Mesendoderm (in vitro differentiated cells): ENCODE measurements around the gene CXCL17.

Source experiments
- DNase-seq: peaks from one replicate; pipeline ENCODE4 v3.0.0; 2013
- H2AK5ac ChIP-seq: 2 replicates; pipeline ENCODE4 v1.6.1; 2013; ENCODE audit warnings: low read length, inconsistent platforms
- H2BK120ac ChIP-seq: 2 replicates; pipeline ENCODE4 v1.6.1; 2013; ENCODE audit warnings: low read depth, mild to moderate bottlenecking, low read length, moderate library complexity, mixed read lengths
- H2BK15ac ChIP-seq: replicated peaks from 2 replicates; pipeline ENCODE4 v1.6.1; 2013; ENCODE audit warnings: low read depth, mild to moderate bottlenecking, moderate library complexity
- H2BK5ac ChIP-seq: 2 replicates; pipeline ENCODE4 v1.6.1; 2013; ENCODE audit warnings: low read length, inconsistent platforms
- H3K18ac ChIP-seq: 2 replicates; pipeline ENCODE4 v1.6.1; 2013; ENCODE audit warnings: mild to moderate bottlenecking, low read length, mixed read lengths
- H3K23ac ChIP-seq: one replicate; pipeline ENCODE4 v1.6.1; 2013; ENCODE audit warnings: low read length
- H3K27ac ChIP-seq: 2 replicates; pipeline ENCODE4 v1.5.1; 2013; ENCODE audit warnings: low read depth, mild to moderate bottlenecking, inconsistent platforms, low read length, moderate library complexity
- H3K27me3 ChIP-seq: 2 replicates; pipeline ENCODE4 v1.6.1; 2013; ENCODE audit warnings: low read length, control low read depth, mild to moderate bottlenecking, inconsistent platforms; ENCODE audit not compliant: insufficient read depth, poor library complexity
- H3K36me3 ChIP-seq: 2 replicates; pipeline ENCODE4 v1.6.1; 2013; ENCODE audit warnings: low read length, inconsistent platforms; ENCODE audit not compliant: control insufficient read depth, insufficient read depth
- H3K4ac ChIP-seq: one replicate; pipeline ENCODE4 v1.6.1; 2013; ENCODE audit warnings: low read depth, mild to moderate bottlenecking, low read length, moderate library complexity
- H3K4me1 ChIP-seq: 2 replicates; pipeline ENCODE4 v1.6.1; 2013; ENCODE audit warnings: low read depth, low read length, inconsistent platforms; ENCODE audit not compliant: control insufficient read depth
- H3K4me2 ChIP-seq: 2 replicates; pipeline ENCODE4 v1.6.1; 2013; ENCODE audit warnings: low read length
- H3K4me3 ChIP-seq: 2 replicates; pipeline ENCODE4 v1.5.1; 2013; ENCODE audit warnings: mild to moderate bottlenecking, low read length
- H3K56ac ChIP-seq: one replicate; pipeline ENCODE4 v1.6.1; 2013; ENCODE audit warnings: low read length
- H3K79me1 ChIP-seq: 2 replicates; pipeline ENCODE4 v1.6.1; 2013; ENCODE audit warnings: low read length, inconsistent platforms
- H3K79me2 ChIP-seq: 2 replicates; pipeline ENCODE4 v1.6.1; 2013; ENCODE audit warnings: mild to moderate bottlenecking, low read length; ENCODE audit not compliant: control insufficient read depth, insufficient read depth
- H3K9ac ChIP-seq: 2 replicates; pipeline ENCODE4 v1.6.1; 2013; ENCODE audit warnings: low read length, inconsistent platforms
- H4K5ac ChIP-seq: one replicate; pipeline ENCODE4 v1.6.1; 2013; ENCODE audit warnings: low read length
- H4K8ac ChIP-seq: one replicate; pipeline ENCODE4 v1.6.1; 2013; ENCODE audit warnings: low read depth, mild to moderate bottlenecking, control low read depth, low read length, moderate library complexity
- WGBS: extraction: QIAGEN DNeasy Blood & Tissue Kit; methylation state at CpG from one replicate; pipeline ENCODE4 v1.1.7; 2013; ENCODE audit warnings: low lambda C conversion rate, missing lambda C conversion rate; ENCODE audit not compliant: insufficient coverage; ENCODE audit errors: extremely low coverage; 5-methylcytosine and 5-hydroxymethylcytosine counted together

Gene CXCL17

GRCh38 chr19:42424712-42425131, 18.0 kb downstream of the CXCL17 start:
- Histone ChIP-seq H3K4ac (no peak overlapping the region), H3K56ac (no peak overlapping the region)
- WGBS: no CpG with 5 or more reads among the region's 13 CpGs

GRCh38 chr19:42424345-42424707, 18.4 kb downstream of the CXCL17 start:
- Histone ChIP-seq H3K23ac (no peak overlapping the region), H2BK15ac (no peak overlapping the region), H4K8ac (no peak overlapping the region), H3K27me3 (no peaks in the 10 kb centered on the region), H2BK120ac (no peak overlapping the region), H3K36me3 (no peaks in the 10 kb centered on the region), H3K79me2 (no peaks in the 10 kb centered on the region), H3K79me1 (no peaks in the 10 kb centered on the region), H3K4me2 (no peak overlapping the region), H2AK5ac (no peak overlapping the region), H4K5ac (no peak overlapping the region), H2BK5ac (no peak overlapping the region), H3K27ac (no peak overlapping the region), H3K9ac (no peak overlapping the region), H3K18ac (no peak overlapping the region), H3K4me1 (no peaks in the 10 kb centered on the region), H3K4ac (no peak overlapping the region), H3K56ac (no peak overlapping the region), H3K4me3 (no peak overlapping the region)
- DNase-seq: peak; percentile 22
- no CpG with 5 or more reads among the region's 15 CpGs for WGBS

More at GRCh38 chr19:42424712-42425131, 18.0 kb downstream of the CXCL17 start:
- H2BK120ac ChIP-seq: no peak overlapping the region
- no peak overlapping the region for H3K4me3 ChIP-seq
- no peaks in the 10 kb centered on the region for H3K27me3 ChIP-seq
- H3K79me1 ChIP-seq: no peaks in the 10 kb centered on the region
- no peak overlapping the region for H3K4me2 ChIP-seq
- H3K9ac ChIP-seq: no peak overlapping the region
- H3K79me2 ChIP-seq: no peaks in the 10 kb centered on the region
- H3K4me1 ChIP-seq: no peaks in the 10 kb centered on the region
- no peak overlapping the region for H2AK5ac ChIP-seq
- H2BK5ac ChIP-seq: no peak overlapping the region
- no peak overlapping the region for H3K18ac ChIP-seq
- no peak overlapping the region for H3K23ac ChIP-seq
- no peak overlapping the region for H3K27ac ChIP-seq
- peak; percentile 45 for DNase-seq
- H3K36me3 ChIP-seq: no peaks in the 10 kb centered on the region
- no peak overlapping the region for H4K8ac ChIP-seq
- no peak overlapping the region for H4K5ac ChIP-seq
- no peak overlapping the region for H2BK15ac ChIP-seq

- Histone ChIP-seq H3K4ac (no peak overlapping the region), H3K18ac (no peak overlapping the region), H3K79me2 (no peaks in the 10 kb centered on the region)
These were observed 19.0 kb downstream of the CXCL17 start for GRCh38 chr19:42423462-42424344.

GRCh38 chr19:42422901-42423461, 19.8 kb downstream of the CXCL17 start:
- no peak overlapping the region for H3K23ac ChIP-seq
- H2BK5ac ChIP-seq: no peak overlapping the region
- no peak overlapping the region for H4K8ac ChIP-seq
- no peak overlapping the region for H4K5ac ChIP-seq
- peak overlapping the region; percentile 41 for H3K4me3 ChIP-seq
- H3K4me1 ChIP-seq: no peaks in the 10 kb centered on the region
- H3K36me3 ChIP-seq: no peaks in the 10 kb centered on the region
- H3K56ac ChIP-seq: peak overlapping the region; percentile 75
- H3K79me1 ChIP-seq: no peaks in the 10 kb centered on the region
- no peak overlapping the region for H3K4ac ChIP-seq
- H3K9ac ChIP-seq: peak overlapping the region; percentile 54
- DNase-seq: peak; percentile 42
- H3K27me3 ChIP-seq: no peaks in the 10 kb centered on the region
- peak overlapping the region; percentile 73 for H3K4me2 ChIP-seq
- H3K79me2 ChIP-seq: no peaks in the 10 kb centered on the region
- no peak overlapping the region for H3K27ac ChIP-seq
- no peak overlapping the region for H2BK15ac ChIP-seq
- no peak overlapping the region for H2BK120ac ChIP-seq
- WGBS: no CpG with 5 or more reads among the region's 38 CpGs
- no peak overlapping the region for H3K18ac ChIP-seq
- no peak overlapping the region for H2AK5ac ChIP-seq

More at GRCh38 chr19:42423462-42424344, 19.0 kb downstream of the CXCL17 start:
- H3K27me3 ChIP-seq: no peaks in the 10 kb centered on the region
- peak overlapping the region; percentile 77 for H3K56ac ChIP-seq
- peak overlapping the region; percentile 54 for H3K9ac ChIP-seq
- no peak overlapping the region for H4K8ac ChIP-seq
- no CpG with 5 or more reads among the region's 65 CpGs for WGBS
- H2AK5ac ChIP-seq: no peak overlapping the region
- H3K23ac ChIP-seq: no peak overlapping the region
- peak overlapping the region; percentile 73 for H3K4me2 ChIP-seq
- peak; percentile 96 for DNase-seq
- no peak overlapping the region for H3K27ac ChIP-seq
- no peak overlapping the region for H2BK15ac ChIP-seq
- H4K5ac ChIP-seq: no peak overlapping the region
- no peaks in the 10 kb centered on the region for H3K4me1 ChIP-seq
- H3K4me3 ChIP-seq: peak overlapping the region; percentile 41
- no peaks in the 10 kb centered on the region for H3K36me3 ChIP-seq
- H2BK5ac ChIP-seq: no peak overlapping the region
- H2BK120ac ChIP-seq: no peak overlapping the region
- H3K79me1 ChIP-seq: no peaks in the 10 kb centered on the region

GRCh38 chr19:42422092-42422900, 20.4 kb downstream of the CXCL17 start:
- no peaks in the 10 kb centered on the region for H3K27me3 ChIP-seq
- H3K4me3 ChIP-seq: no peak overlapping the region
- H3K4me1 ChIP-seq: no peaks in the 10 kb centered on the region
- no peak for DNase-seq
- no peak overlapping the region for H4K8ac ChIP-seq
- no peak overlapping the region for H3K56ac ChIP-seq
- no peak overlapping the region for H2BK120ac ChIP-seq
- no peak overlapping the region for H2AK5ac ChIP-seq
- no peaks in the 10 kb centered on the region for H3K79me1 ChIP-seq
- no peak overlapping the region for H2BK5ac ChIP-seq
- no peak overlapping the region for H4K5ac ChIP-seq
- no peak overlapping the region for H3K4ac ChIP-seq
- H2BK15ac ChIP-seq: no peak overlapping the region
- H3K18ac ChIP-seq: no peak overlapping the region
- no peak overlapping the region for H3K27ac ChIP-seq
- no peak overlapping the region for H3K4me2 ChIP-seq
- no peak overlapping the region for H3K9ac ChIP-seq
- no peaks in the 10 kb centered on the region for H3K79me2 ChIP-seq
- H3K23ac ChIP-seq: no peak overlapping the region
- H3K36me3 ChIP-seq: no peaks in the 10 kb centered on the region
- no CpG with 5 or more reads among the region's 17 CpGs for WGBS
